Muscle of back (tissue), 11 donors: ENCODE results near the gene PKIG. TPM values are rescaled to one million over a fixed set of nuclear protein-coding genes. Genes with fewer than 3 reads are reported as not detected.
"Not testable (repeated sequence)": the region's sequence is repeated elsewhere in the genome, so short reads cannot be mapped to it uniquely, and the experiment has no call there.

ENCODE experiments used
- DNase-seq, 3 donors: peaks; one replicate each; pipeline versions ENCODE4 v3.0.0 to v3.0.0-alpha.2; 2013
- polyA plus RNA-seq, 10 donors: library from polyadenylated mRNA; unstranded; fragments of 120-200 nt; gene quantifications; one replicate each; pipeline ENCODE4 v1.2.1, GENCODE V29; 2013; ENCODE audit not compliant: insufficient read length in 10 of 10

PKIG gene
- polyA plus RNA-seq, 10 donors: 40.1 to 55.6 (median 45.6) TPM

- DNase-seq: peak in 2 of 3 donors; percentile 22 to 83
Measured at GRCh38 chr20:44637522-44638372, 55.4 kb downstream of the PKIG start.

GRCh38 chr20:44640522-44640921 lies 58.1 kb downstream of the PKIG start:
- DNase-seq: no peak

- DNase-seq: no peak
Measured at GRCh38 chr20:44641325-44641724, 58.9 kb downstream of the PKIG start.

- DNase-seq: peak; percentile 78 to 89 (median 78)
Measured at GRCh38 chr20:44642203-44643153, 60.1 kb downstream of the PKIG start.

DNA sequence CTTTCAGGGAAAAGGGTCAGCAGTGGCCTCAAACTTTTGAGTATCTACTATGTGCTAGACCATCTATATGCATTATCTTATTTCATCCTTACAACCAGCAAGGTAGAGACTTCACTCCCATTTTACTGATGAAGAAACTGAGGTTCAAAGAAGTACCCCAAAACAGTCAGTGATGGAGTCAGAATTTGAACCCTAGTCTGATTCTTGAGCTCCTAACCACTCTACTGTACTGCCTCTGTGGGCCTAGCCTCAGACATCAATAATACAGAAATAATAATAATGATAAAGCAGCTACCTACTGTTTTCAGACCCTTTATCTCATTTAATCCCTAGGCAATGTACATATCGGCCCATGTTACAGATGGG lies 60.8 kb downstream of the PKIG start:
- no peak for DNase-seq

DNA sequence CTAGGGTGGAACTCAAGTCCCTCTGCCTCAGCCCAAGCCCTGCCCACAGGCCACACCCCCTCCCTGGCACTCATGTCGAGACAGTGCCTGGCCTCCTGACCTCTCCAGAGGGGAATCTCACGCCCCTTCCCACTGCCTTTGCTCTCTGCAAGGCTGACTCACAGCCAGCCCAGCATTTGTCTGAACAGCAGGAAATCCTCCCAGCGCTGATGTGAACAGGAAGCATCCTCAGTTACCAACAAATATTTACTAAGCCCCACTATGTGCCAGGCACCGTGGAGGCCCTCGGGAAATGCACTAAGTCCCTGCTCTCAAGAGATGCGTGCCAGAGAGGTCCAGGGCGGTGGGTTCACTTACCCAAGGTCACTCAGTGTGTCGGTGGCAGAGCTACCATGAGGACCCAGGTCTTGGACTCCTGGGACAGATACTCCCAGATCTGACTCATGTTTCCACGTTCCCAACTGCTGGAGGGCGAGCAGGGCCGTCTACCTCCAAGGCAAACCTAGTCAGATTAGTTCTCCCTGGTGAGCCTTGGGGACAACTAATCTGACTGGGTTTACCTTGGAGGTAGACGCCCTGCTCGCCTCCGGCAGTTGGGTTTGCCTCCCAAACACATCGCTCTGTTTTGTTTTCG lies 61.3 kb downstream of the PKIG start:
- DNase-seq: peak in 2 of 3 donors; percentile 53 to 79

GRCh38 chr20:44644230-44644617 lies 61.8 kb downstream of the PKIG start:
- DNase-seq: no peak

DNA sequence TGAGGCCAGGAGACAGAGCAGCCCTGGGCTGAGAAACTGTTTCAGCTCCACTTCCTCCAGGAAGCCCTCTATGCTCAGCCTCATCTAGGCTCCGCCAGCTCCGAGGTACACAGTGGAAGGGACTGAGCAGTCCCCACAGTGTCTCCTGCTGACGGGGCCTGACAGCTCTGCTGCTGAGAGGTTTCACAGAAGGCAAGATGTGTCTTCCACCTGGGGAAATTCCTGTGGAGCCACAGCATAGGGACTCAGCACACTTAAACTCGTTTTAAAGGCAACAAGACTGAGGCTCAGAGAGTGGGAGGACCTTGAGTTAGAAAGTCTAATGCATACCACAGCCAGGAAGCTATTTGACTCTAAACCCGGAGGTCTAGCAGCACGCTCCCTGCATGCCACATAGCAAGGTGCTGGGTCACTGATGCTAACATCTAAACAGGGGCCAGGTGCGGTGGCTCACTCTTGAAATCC lies 62.3 kb downstream of the PKIG start:
- DNase-seq: no peak

- peak in 1 of 3 donors; percentile 63 for DNase-seq
Measured at GRCh38 chr20:44646023-44646640, 63.8 kb downstream of the PKIG start.

DNA sequence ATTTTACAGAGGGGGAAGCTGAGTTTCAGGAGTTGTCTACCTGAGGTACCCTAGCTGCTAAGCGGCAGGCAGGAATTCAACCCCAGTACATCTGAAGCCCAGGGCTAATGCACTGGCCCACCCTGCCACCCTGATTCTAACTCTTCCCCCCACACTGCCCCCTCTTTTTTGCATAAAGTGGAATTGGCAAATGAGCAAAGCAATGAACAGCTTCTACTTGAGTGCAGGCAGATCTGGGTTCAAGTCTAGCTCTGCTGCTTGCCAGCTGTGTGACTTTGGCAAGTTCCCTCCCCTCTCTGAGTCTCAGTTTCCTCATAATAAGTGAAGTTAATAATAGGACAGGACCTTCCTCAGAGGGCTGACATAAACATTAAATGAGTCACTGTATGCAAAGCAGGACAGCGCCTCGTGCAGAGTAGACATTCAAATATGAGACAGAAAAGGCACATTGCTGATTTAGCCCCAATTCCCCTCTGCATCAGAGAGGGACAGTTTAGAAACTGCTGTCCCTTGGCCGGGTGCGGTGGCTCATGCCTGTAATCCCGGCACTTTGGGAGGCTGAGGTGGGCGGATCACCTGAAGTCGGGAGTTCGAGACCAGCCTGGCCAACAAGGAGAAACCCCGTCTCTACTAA lies 64.4 kb downstream of the PKIG start:
- DNase-seq: peak in 1 of 3 donors; percentile 22

DNA sequence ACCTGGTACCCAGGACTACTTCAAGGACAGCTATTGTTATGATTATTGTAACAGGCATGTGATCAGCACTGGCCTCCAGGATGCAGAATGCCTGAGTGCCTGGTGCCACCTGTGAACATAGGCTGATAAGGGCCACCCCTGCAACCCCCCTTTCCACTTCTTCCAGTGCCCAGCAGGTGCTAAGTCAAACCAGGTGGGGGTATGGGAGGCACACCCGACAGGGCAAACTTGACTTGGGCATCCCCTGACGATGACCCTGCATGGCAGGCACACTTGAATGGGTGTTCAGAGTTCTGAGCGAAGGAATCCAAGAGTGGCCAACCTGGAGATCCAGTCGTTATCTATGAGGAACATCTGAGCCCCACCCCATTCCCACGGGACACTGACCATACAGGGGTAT lies 65.7 kb downstream of the PKIG start:
- no peak for DNase-seq

DNA sequence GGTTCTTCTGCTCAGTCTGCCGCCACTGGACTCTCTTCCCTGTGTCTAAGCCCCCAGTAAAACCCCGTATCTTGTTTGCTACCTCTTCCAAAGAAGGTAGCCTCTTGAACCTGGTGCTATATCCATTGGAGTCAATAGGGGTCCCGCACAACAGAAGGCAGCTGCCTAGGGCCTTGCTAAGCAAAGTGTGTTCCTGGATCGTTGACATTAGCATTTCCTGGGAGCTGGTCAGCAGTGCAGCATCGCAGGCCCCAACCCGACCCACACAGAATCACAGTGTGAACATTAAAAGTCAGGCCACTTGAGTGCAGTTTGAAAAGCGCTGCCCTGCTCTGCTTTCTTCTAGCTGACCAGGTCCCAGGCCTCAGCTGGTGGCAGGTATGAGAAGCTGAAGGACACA lies 66.2 kb downstream of the PKIG start:
- no peak for DNase-seq

GRCh38 chr20:44649126-44649525 lies 66.7 kb downstream of the PKIG start:
- DNase-seq: no peak

DNA sequence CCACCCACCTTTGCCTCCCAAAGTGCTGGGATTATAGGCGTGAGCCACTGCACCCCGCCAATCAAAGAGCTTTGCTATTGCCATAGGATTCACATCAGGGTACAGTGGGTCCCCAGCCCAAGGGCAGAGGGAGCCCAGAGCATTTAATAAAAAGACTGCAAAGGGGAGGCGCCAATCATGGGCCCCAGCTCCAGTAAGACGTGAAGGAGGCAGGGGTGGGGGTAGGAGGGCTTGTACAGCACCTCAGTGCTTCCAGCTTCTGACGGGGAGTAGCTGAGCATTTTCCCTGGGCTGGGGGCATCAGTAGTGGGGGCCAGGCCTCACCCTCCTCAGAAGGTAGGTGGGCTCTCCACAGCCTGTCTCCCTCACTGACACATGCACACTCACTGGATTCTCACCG lies 67.6 kb downstream of the PKIG start:
- DNase-seq: no peak

- peak in 1 of 3 donors; percentile 49 for DNase-seq
Measured at GRCh38 chr20:44650771-44651433, 68.5 kb downstream of the PKIG start.

GRCh38 chr20:44651434-44651683 lies 69.0 kb downstream of the PKIG start:
- peak in 1 of 3 donors; percentile 45 for DNase-seq

- DNase-seq: peak in 2 of 3 donors; percentile 41 to 91
Measured at GRCh38 chr20:44651684-44652423, 69.5 kb downstream of the PKIG start, which contains the start of gene ADA. Gene ADA, minus strand, starts transcription at chr20:44651699. Its CDS starts 92 bp downstream, at chr20:44651607.

DNA sequence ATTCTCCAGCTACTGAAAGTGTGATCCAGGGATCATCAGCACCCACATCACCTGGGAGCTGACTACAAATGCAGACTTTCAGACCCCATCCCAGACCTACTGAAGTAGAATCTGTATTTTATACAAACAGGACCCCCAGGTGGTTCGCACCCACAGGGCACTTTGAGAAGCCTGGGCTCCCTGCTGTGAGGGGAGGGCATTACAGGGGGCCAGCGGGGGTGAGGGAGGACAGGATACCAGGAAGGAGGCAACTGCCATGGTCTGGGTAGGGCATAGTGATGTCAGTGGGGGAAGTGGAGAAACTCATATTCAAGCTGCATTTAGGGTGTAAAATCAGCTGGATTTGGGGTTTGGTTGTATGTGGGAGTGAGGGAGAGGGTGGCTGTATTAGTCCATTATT lies 71.2 kb downstream of the PKIG start:
- DNase-seq: no peak

- DNase-seq: not testable (repeated sequence)
Measured at GRCh38 chr20:44654210-44654609, 71.8 kb downstream of the PKIG start.

DNA sequence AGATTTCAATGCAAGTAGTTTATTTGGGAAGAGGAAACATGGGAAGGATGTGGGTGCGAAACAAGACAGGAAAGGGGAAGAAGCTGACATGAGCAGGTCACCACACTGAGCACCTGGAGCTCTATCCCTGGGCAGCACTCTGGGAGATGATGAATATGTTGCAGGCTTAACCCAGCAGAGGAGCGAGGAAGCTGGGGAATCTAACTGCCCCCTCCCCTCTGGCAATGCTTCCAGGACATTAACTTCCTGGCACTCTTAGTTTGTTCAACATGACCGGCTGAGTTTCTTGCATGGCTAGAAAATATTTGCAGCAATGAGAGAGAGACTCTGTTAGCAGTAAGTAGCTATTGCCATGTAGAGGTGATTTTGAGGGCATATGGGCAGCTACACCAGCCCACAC lies 74.1 kb downstream of the PKIG start:
- no peak for DNase-seq
